H1 (cell line): ENCODE measurements around the gene ZBTB22. TPM values are rescaled to one million over a fixed set of nuclear protein-coding genes. Genes with fewer than 3 reads are reported as not detected.

Source experiments
- BCL11A ChIP-seq, 2 experiments: IDR thresholded peaks; one replicate each; pipeline ENCODE4 v1.6.1; 2011; ENCODE audit warnings: low read depth in 2 of 2, low read length in 2 of 2, mild to moderate bottlenecking in 2 of 2
- CHD1 ChIP-seq: IDR thresholded peaks from 2 replicates; pipeline ENCODE4 v1.6.1; 2012; ENCODE audit warnings: low read depth, low read length, improper control_type of control experiment
- KDM4A ChIP-seq: IDR thresholded peaks from one replicate; pipeline ENCODE4 v1.7.1; 2012; ENCODE audit warnings: low read depth, mild to moderate bottlenecking, moderate library complexity, low read length, inconsistent platforms; ENCODE audit not compliant: severe bottlenecking
- KDM5A ChIP-seq: fragments of 200-600 bp; IDR thresholded peaks from 2 replicates; pipeline ENCODE4 v1.7.1; 2012; ENCODE audit warnings: mild to moderate bottlenecking, low read length, inconsistent platforms, mixed read lengths
- RFX5 ChIP-seq: IDR thresholded peaks from 2 replicates; pipeline ENCODE4 v1.6.1; 2011; ENCODE audit warnings: low read depth, low read length, improper control_type of control experiment, borderline replicate concordance
- RNF2 ChIP-seq: fragments of 200-900, 300-1000 bp; sonication (generic); IDR thresholded peaks from 2 replicates; pipeline ENCODE4 v1.7.1; 2016; ENCODE audit warnings: borderline replicate concordance, low read depth, mild to moderate bottlenecking, antibody characterized with exemption, low read length; ENCODE audit not compliant: poor library complexity, severe bottlenecking; ENCODE audit errors: missing control alignments
- SRF ChIP-seq: IDR thresholded peaks from 2 replicates; pipeline ENCODE4 v1.6.1; 2011; ENCODE audit warnings: mild to moderate bottlenecking, low read depth, low read length, moderate library complexity
- polyA plus RNA-seq, 7 experiments: library from polyadenylated mRNA; depleted of rRNA in 3 of 7; stranded (reverse) in 5 of 7; unstranded in 2 of 7; fragments of >200 nt in 5 of 7; fragments of 200-250 nt in 2 of 7; gene quantifications; 1 replicate in 5 of 7; 2 replicates in 1 of 7; 4 replicates in 1 of 7; pipeline versions ENCODE4 v1.2.1 to v1.2.3, GENCODE V29; 2011 to 2013; ENCODE audit warnings: missing spikeins in 2 of 7, mixed read lengths in 2 of 7
- total RNA-seq: library from RNA; stranded (reverse); fragmentation: NEBNext Ultra II Directional; extraction: Animal tissue kit (Norgen Biotek cat#: 25700); gene quantifications from 2 replicates; pipeline ENCODE4 v1.2.1, GENCODE V29; 2021
- TF ChIP-seq, protein P1 (sequence below): IDR thresholded peaks from 2 replicates; pipeline ENCODE4 v1.6.1; 2012; ENCODE audit warnings: low read length, inconsistent platforms
- TF ChIP-seq, protein P2 (sequence below): IDR thresholded peaks from 2 replicates; pipeline ENCODE4 v1.6.1; 2012; ENCODE audit warnings: inconsistent platforms
- TF ChIP-seq, protein P3 (sequence below): IDR thresholded peaks from 2 replicates; pipeline ENCODE4 v1.6.1; 2011; ENCODE audit warnings: low read length, improper control_type of control experiment

Gene ZBTB22
- total and polyA plus RNA-seq, 2 of the 8 experiments (the other 6 are each of a cell fraction or from before 2014, with no cell fraction given), result 7.4 to 9.9 TPM

DNA sequence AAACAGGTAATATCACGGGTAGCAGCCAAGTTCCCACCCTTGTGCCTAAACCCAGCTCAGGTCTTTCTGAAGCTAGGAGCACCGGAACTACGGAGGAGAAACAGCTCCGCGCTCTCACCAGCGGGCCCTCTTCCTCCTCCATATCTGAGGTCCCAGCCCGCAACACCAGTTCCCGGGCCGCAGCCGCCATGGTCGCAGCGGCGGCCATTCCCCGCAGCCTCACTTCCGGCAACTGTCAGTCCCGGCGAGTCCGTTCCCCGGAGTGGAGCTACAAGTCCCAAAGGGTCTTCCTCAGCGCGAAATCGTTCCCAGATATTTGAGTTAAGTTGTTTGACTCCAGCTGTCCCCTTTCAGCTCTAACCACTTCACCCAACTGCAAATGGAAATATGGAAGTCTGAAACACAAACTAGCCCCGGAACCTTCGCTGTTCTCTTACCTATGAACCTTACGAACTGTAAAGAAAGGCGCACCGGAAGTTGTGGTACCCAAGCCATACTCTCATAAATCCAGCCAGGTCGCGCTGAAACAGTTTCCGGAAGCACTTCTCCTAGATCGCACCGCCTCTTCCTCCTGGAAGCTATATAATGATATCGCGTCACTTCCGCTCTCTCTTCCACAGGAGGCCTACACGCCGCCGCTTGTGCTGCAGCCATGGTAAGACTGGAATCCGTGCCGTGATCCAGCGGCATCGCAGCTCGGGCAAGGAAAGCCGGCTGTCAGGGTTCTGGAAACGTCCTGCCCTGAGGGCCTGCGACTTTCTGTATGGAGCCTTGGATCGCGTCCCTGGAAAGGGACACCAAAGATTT is 45.9 kb downstream of the ZBTB22 start, which contains the start of the genes RPS18 and VPS52 (continued):
- TF ChIP-seq, protein P1, sequence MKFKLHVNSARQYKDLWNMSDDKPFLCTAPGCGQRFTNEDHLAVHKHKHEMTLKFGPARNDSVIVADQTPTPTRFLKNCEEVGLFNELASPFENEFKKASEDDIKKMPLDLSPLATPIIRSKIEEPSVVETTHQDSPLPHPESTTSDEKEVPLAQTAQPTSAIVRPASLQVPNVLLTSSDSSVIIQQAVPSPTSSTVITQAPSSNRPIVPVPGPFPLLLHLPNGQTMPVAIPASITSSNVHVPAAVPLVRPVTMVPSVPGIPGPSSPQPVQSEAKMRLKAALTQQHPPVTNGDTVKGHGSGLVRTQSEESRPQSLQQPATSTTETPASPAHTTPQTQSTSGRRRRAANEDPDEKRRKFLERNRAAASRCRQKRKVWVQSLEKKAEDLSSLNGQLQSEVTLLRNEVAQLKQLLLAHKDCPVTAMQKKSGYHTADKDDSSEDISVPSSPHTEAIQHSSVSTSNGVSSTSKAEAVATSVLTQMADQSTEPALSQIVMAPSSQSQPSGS, result peak; percentile 71; the same call in 1 of the 2 replicates
- TF ChIP-seq CHD1 (no peak), RNF2 (no peak), BCL11A (IDR thresholded peaks at IDR 0.05; ENCODE audit: low read depth in 2 of 2, low read length in 2 of 2) (no peak), KDM5A (peak; percentile 94), KDM4A (peak; percentile 88), SRF (no peak), RFX5 (no peak)
- TF ChIP-seq, protein P2, sequence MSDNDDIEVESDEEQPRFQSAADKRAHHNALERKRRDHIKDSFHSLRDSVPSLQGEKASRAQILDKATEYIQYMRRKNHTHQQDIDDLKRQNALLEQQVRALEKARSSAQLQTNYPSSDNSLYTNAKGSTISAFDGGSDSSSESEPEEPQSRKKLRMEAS, result peak; percentile 84
- TF ChIP-seq, protein P3, sequence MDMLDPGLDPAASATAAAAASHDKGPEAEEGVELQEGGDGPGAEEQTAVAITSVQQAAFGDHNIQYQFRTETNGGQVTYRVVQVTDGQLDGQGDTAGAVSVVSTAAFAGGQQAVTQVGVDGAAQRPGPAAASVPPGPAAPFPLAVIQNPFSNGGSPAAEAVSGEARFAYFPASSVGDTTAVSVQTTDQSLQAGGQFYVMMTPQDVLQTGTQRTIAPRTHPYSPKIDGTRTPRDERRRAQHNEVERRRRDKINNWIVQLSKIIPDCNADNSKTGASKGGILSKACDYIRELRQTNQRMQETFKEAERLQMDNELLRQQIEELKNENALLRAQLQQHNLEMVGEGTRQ, result no peak
